GM23338 (cell line): ENCODE measurements around the gene PPARD. TPM values are rescaled to one million over a fixed set of nuclear protein-coding genes. Genes with fewer than 3 reads are reported as not detected.

ENCODE experiments used
- ATAC-seq: fragments of 200-7000 bp; cut with Tn5 transposase; 3 replicates; pipeline ENCODE4 v1.9.1; 2020
- DNase-seq: peaks from one replicate; pipeline ENCODE4 v3.0.0-alpha.2; 2015; ENCODE audit warnings: low spot score
- H2AFZ ChIP-seq: fragments of 200-600 bp; sonication (generic); 2 replicates; pipeline ENCODE4 v1.8.0; 2016; ENCODE audit warnings: antibody characterized with exemption, mild to moderate bottlenecking, moderate library complexity
- H3F3A ChIP-seq: fragments of 200-600 bp; sonication (generic); replicated peaks from 2 replicates; pipeline ENCODE4 v1.8.0; 2017; ENCODE audit warnings: antibody characterized with exemption, mixed run types, low read depth
- H3K27ac ChIP-seq: fragments of 200-600 bp; sonication (generic); 2 replicates; pipeline ENCODE4 v1.6.1; 2016; ENCODE audit warnings: low read depth
- H3K27me3 ChIP-seq: fragments of 200-600 bp; sonication (generic); 2 replicates; pipeline ENCODE4 v1.8.0; 2016; ENCODE audit warnings: mild to moderate bottlenecking, mixed run types, moderate library complexity; ENCODE audit not compliant: insufficient read depth
- H3K36me3 ChIP-seq: fragments of 200-600 bp; sonication (generic); 2 replicates; pipeline ENCODE4 v1.8.0; 2016; ENCODE audit warnings: mild to moderate bottlenecking; ENCODE audit not compliant: insufficient read depth
- H3K4me1 ChIP-seq: fragments of 200-600 bp; sonication (generic); 2 replicates; pipeline ENCODE4 v1.8.0; 2016; ENCODE audit warnings: mild to moderate bottlenecking, moderate library complexity; ENCODE audit not compliant: insufficient read depth
- H3K4me2 ChIP-seq: fragments of 200-600 bp; sonication (generic); 2 replicates; pipeline ENCODE4 v1.7.1; 2017; ENCODE audit warnings: mixed run types
- H3K4me3 ChIP-seq: fragments of 200-600 bp; sonication (generic); 2 replicates; pipeline ENCODE4 v1.6.1; 2016; ENCODE audit warnings: mixed run types
- H3K79me2 ChIP-seq: fragments of 200-600 bp; sonication (generic); replicated peaks from 2 replicates; pipeline ENCODE4 v1.8.0; 2017; ENCODE audit warnings: mild to moderate bottlenecking; ENCODE audit not compliant: insufficient read depth
- H3K9me2 ChIP-seq: fragments of 200-600 bp; sonication (generic); 2 replicates; pipeline ENCODE4 v1.8.0; 2017; ENCODE audit not compliant: insufficient read depth
- H4K20me1 ChIP-seq: fragments of 200-600 bp; sonication (generic); replicated peaks from 2 replicates; pipeline ENCODE4 v1.8.0; 2017; ENCODE audit warnings: mild to moderate bottlenecking; ENCODE audit not compliant: insufficient read depth
- H3K27ac Mint-ChIP-seq: 2 replicates; pipeline ENCODE4 v1.8.0; 2020; ENCODE audit warnings: inconsistent platforms, mild to moderate bottlenecking, moderate library complexity, mixed read lengths
- H3K27me3 Mint-ChIP-seq: 3 replicates; pipeline ENCODE4 v1.8.0; 2022; ENCODE audit warnings: low read depth, mild to moderate bottlenecking, moderate library complexity, mixed read lengths, inconsistent platforms; ENCODE audit not compliant: insufficient read depth, poor library complexity
- H3K36me3 Mint-ChIP-seq: 3 replicates; pipeline ENCODE4 v1.8.0; 2021; ENCODE audit warnings: low read depth, mild to moderate bottlenecking, inconsistent platforms, moderate library complexity, mixed read lengths
- H3K4me1 Mint-ChIP-seq: 3 replicates; pipeline ENCODE4 v1.8.0; 2020; ENCODE audit warnings: mild to moderate bottlenecking, inconsistent platforms, mixed read lengths
- H3K4me3 Mint-ChIP-seq: 3 replicates; pipeline ENCODE4 v1.8.0; 2021; ENCODE audit warnings: moderate library complexity, mild to moderate bottlenecking, inconsistent platforms, mixed read lengths
- H3K9me3 Mint-ChIP-seq: 3 replicates; pipeline ENCODE4 v1.8.0; 2020; ENCODE audit warnings: moderate library complexity, mild to moderate bottlenecking, inconsistent platforms, mixed read lengths
- EZH2phosphoT487 ChIP-seq: fragments of 200-600 bp; sonication (generic); IDR thresholded peaks from one replicate; pipeline ENCODE4 v1.8.1; 2018; ENCODE audit warnings: antibody characterized with exemption; ENCODE audit not compliant: unreplicated experiment
- POLR2AphosphoS5 ChIP-seq: IDR thresholded peaks from 2 replicates; pipeline ENCODE4 v1.6.1; 2016; ENCODE audit warnings: antibody characterized with exemption, low read depth
- STAT1 ChIP-seq: IDR thresholded peaks from one replicate; pipeline ENCODE4 v1.6.1; 2016; ENCODE audit warnings: antibody characterized with exemption; ENCODE audit not compliant: unreplicated experiment
- ZNF114 ChIP-seq: fragments of 250-450 bp; sonication (Bioruptor Pico); IDR thresholded peaks from 2 replicates; pipeline ENCODE4 v1.5.0; 2020; ENCODE audit warnings: mild to moderate bottlenecking, moderate library complexity
- ZNF462 ChIP-seq: fragments of 250-450 bp; sonication (Bioruptor Pico); IDR thresholded peaks from 2 replicates; pipeline ENCODE4 v1.5.0; 2020; ENCODE audit warnings: mild to moderate bottlenecking, moderate library complexity
- polyA plus RNA-seq: library from polyadenylated mRNA; unstranded; fragments of >200 nt; fragmentation: Nextera tagmentation; extraction: Ambion mirVana; gene quantifications from 2 replicates; pipeline ENCODE4 v1.2.1, GENCODE V29; 2016
- total RNA-seq: library from RNA; depleted of rRNA; stranded (reverse); fragments of >200 nt; shearing (Covaris generic); gene quantifications from 2 replicates; pipeline ENCODE4 v1.2.3, GENCODE V29; 2014
- TF ChIP-seq, protein P1 (sequence below): IDR thresholded peaks from 2 replicates; pipeline ENCODE4 v1.6.1; 2016; ENCODE audit warnings: antibody characterized with exemption
- TF ChIP-seq, protein P2 (sequence below), 2 experiments: fragments of 200-600 bp in 1 of 2; sonication (generic) in 1 of 2; conservative IDR thresholded peaks; 2 replicates each; pipeline versions ENCODE4 v1.5.1 to v1.6.1; 2016 to 2017; ENCODE audit warnings: antibody characterized with exemption in 2 of 2, low read depth in 2 of 2, mild to moderate bottlenecking in 2 of 2, moderate library complexity in 1 of 2

The PPARD gene
- total and polyA plus RNA-seq, 2 experiments from 2014 or later = 5.1 to 9.7 TPM

GRCh38 chr6:35312807-35313206, 29.6 kb upstream of the PPARD start:
- Histone ChIP-seq H3F3A (0 out of 2 replicates have a peak, but pooled peaks cover under 1% of the 10 kb centered on the region), H3K79me2 (no peaks in the 10 kb centered on the region), H3K27ac (no peak overlapping the region), H2AFZ (no peak overlapping the region), H3K4me3 (no peak overlapping the region), H3K4me2 (no peak overlapping the region), H3K9me2 (no peaks in the 10 kb centered on the region), H4K20me1 (no peaks in the 10 kb centered on the region), H3K36me3 (no peaks in the 10 kb centered on the region), H3K27me3 (peaks cover 20% of the 10 kb centered on the region), H3K4me1 (peaks cover 6% of the 10 kb centered on the region; the same call in 1 of the 2 replicates)
- DNase-seq = no peak
- TF ChIP-seq ZNF114 (no peak), POLR2AphosphoS5 (no peak), STAT1 (no peak), ZNF462 (CRISPR knock-in tag) (no peak), EZH2phosphoT487 (no peak)
- TF ChIP-seq, protein P1, sequence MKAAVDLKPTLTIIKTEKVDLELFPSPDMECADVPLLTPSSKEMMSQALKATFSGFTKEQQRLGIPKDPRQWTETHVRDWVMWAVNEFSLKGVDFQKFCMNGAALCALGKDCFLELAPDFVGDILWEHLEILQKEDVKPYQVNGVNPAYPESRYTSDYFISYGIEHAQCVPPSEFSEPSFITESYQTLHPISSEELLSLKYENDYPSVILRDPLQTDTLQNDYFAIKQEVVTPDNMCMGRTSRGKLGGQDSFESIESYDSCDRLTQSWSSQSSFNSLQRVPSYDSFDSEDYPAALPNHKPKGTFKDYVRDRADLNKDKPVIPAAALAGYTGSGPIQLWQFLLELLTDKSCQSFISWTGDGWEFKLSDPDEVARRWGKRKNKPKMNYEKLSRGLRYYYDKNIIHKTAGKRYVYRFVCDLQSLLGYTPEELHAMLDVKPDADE = no peak
- TF ChIP-seq, protein P2, sequence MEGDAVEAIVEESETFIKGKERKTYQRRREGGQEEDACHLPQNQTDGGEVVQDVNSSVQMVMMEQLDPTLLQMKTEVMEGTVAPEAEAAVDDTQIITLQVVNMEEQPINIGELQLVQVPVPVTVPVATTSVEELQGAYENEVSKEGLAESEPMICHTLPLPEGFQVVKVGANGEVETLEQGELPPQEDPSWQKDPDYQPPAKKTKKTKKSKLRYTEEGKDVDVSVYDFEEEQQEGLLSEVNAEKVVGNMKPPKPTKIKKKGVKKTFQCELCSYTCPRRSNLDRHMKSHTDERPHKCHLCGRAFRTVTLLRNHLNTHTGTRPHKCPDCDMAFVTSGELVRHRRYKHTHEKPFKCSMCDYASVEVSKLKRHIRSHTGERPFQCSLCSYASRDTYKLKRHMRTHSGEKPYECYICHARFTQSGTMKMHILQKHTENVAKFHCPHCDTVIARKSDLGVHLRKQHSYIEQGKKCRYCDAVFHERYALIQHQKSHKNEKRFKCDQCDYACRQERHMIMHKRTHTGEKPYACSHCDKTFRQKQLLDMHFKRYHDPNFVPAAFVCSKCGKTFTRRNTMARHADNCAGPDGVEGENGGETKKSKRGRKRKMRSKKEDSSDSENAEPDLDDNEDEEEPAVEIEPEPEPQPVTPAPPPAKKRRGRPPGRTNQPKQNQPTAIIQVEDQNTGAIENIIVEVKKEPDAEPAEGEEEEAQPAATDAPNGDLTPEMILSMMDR (conservative IDR thresholded peaks at IDR 0.05; ENCODE audit: low read depth in 2 of 2) = no peak
- no peak overlapping the region for H3K4me3 Mint-ChIP-seq
- no peak overlapping the region for H3K27ac Mint-ChIP-seq
- H3K4me1 Mint-ChIP-seq = peaks cover 5% of the 10 kb centered on the region
- ATAC-seq = no peak
- no peaks in the 10 kb centered on the region for H3K9me3 Mint-ChIP-seq
- H3K36me3 Mint-ChIP-seq = no peaks in the 10 kb centered on the region; the same call in 2 of the 3 replicates
- peaks cover 19% of the 10 kb centered on the region for H3K27me3 Mint-ChIP-seq
